K562 (cell line): ENCODE results near the gene PDCL3.

Experiments used
- ATF6 ChIP-seq: sonication (generic); formaldehyde crosslinking; IDR thresholded peaks from 2 replicates; pipeline ENCODE4 v1.4.0; 2020; ENCODE audit warnings: mild to moderate bottlenecking, missing genetic modification reagents
- CTCF ChIP-seq, 3 experiments: IDR thresholded peaks in 2 of 3; conservative IDR thresholded peaks in 1 of 3; 2 replicates each; pipeline ENCODE4 v1.5.1; 2011 to 2012; ENCODE audit warnings: low read length in 3 of 3, mild to moderate bottlenecking in 3 of 3, control low read depth in 2 of 3, improper control_type of control experiment in 1 of 3, inconsistent platforms in 1 of 3, low read depth in 1 of 3, mixed read lengths in 1 of 3, moderate library complexity in 1 of 3; ENCODE audit not compliant: insufficient read depth in 2 of 3
- FOS ChIP-seq: IDR thresholded peaks from 3 replicates; pipeline ENCODE4 v1.6.1; 2011; ENCODE audit not compliant: insufficient read length; ENCODE audit errors: extremely low read depth
- HBP1 ChIP-seq: fragments of 450-650 bp; formaldehyde crosslinking; IDR thresholded peaks from 2 replicates; pipeline ENCODE4 v1.4.0; 2022; ENCODE audit warnings: missing genetic modification characterization
- HMG20B ChIP-seq: fragments of 250-450 bp; sonication (Bioruptor Pico); IDR thresholded peaks from 2 replicates; pipeline ENCODE4 v1.5.0; 2021; ENCODE audit warnings: mild to moderate bottlenecking
- KDM4B ChIP-seq, 2 experiments: fragments of 450-650 bp in 1 of 2; sonication (generic) in 1 of 2; IDR thresholded peaks; 2 replicates each; pipeline ENCODE4 v1.6.1; 2016 to 2017; ENCODE audit warnings: borderline replicate concordance in 2 of 2, antibody characterized with exemption in 1 of 2, low read depth in 1 of 2, mild to moderate bottlenecking in 1 of 2
- POLR2AphosphoS5 ChIP-seq: IDR thresholded peaks from 2 replicates; pipeline ENCODE4 v1.6.1; 2011; ENCODE audit warnings: mild to moderate bottlenecking, low read depth, low read length, moderate library complexity; ENCODE audit not compliant: control insufficient read depth, insufficient read depth
- TCF7 ChIP-seq: sonication (generic); IDR thresholded peaks from 2 replicates; pipeline ENCODE4 v1.6.1; 2016; ENCODE audit warnings: antibody characterized with exemption, borderline replicate concordance
- THRA ChIP-seq: fragments of 450-650 bp; IDR thresholded peaks from 2 replicates; pipeline ENCODE4 v1.6.1; 2017; ENCODE audit warnings: mild to moderate bottlenecking, moderate library complexity
- ZFP1 ChIP-seq: fragments of 450-650 bp; formaldehyde crosslinking; IDR thresholded peaks from 2 replicates; pipeline ENCODE4 v1.4.0; 2020; ENCODE audit warnings: mild to moderate bottlenecking, mixed read lengths
- ZFP36 ChIP-seq: fragments of 150-350 bp; IDR thresholded peaks from 2 replicates; pipeline ENCODE4 v1.6.1; 2018; ENCODE audit warnings: low read length, low read depth; ENCODE audit not compliant: partially characterized antibody

GRCh38 chr2:100592226-100592625, 29.4 kb downstream of the PDCL3 start:
- TF ChIP-seq CTCF (IDR thresholded peaks at IDR 0.05 in 2 of 3, conservative IDR thresholded peaks at IDR 0.05 in 1 of 3; ENCODE audit: insufficient read depth in 2 of 3, low read depth in 1 of 3, low read length in 3 of 3) (no peak), THRA (no peak), TCF7 (no peak), POLR2AphosphoS5 (no peak), FOS (no peak), KDM4B (IDR thresholded peaks at IDR 0.05; ENCODE audit: borderline replicate concordance in 2 of 2, low read depth in 1 of 2) (no peak), ZFP1 (CRISPR knock-in tag) (no peak), ATF6 (CRISPR knock-in tag) (no peak), ZFP36 (no peak), HBP1 (no peak), HMG20B (CRISPR knock-in tag) (no peak)
